DND-41 (cell line): ENCODE measurements around the gene PDE3B.

Source experiments
- CTCF ChIP-seq: IDR thresholded peaks from 2 replicates; pipeline ENCODE4 v1.5.1; 2012; ENCODE audit warnings: borderline replicate concordance, low read length, moderate library complexity, mild to moderate bottlenecking; ENCODE audit not compliant: poor library complexity, severe bottlenecking; ENCODE audit errors: extremely low read depth
- EZH2 ChIP-seq: IDR thresholded peaks from 3 replicates; pipeline ENCODE4 v1.6.1; 2012; ENCODE audit warnings: borderline replicate concordance, low read depth, mild to moderate bottlenecking, moderate library complexity, low read length, inconsistent platforms; ENCODE audit not compliant: severe bottlenecking

- no peak for TF ChIP-seq CTCF
- TF ChIP-seq EZH2 = no peak
Observed at GRCh38 chr11:14653090-14653489, 9.5 kb downstream of the PDE3B start.
